H1 (cell line): ENCODE data around the gene TAOK2. TPM values are rescaled to one million over a fixed set of nuclear protein-coding genes. Genes with fewer than 3 reads are reported as not detected.

Experiments used
- CTCF ChIA-PET: fragments of 300-600 bp; sonication (Branson Sonifier 250); formaldehyde crosslinking; loops from one replicate; lab custom pipeline; 2021; ENCODE audit not compliant: partially characterized antibody; lab: Charles Lee
- POLR2A ChIA-PET: fragments of 300-600 bp; sonication (Branson Sonifier 250); formaldehyde crosslinking; loops from one replicate; lab custom pipeline; 2021; ENCODE audit warnings: inconsistent platforms; ENCODE audit not compliant: partially characterized antibody; lab: Charles Lee
- DNase-seq, 2 experiments: peaks; one replicate each; pipeline versions ENCODE4 v3.0.0 to v3.0.0-alpha.2; 2010 to 2022; ENCODE audit warnings: low spot score in 2 of 2, low read depth in 1 of 2, mixed read lengths in 1 of 2
- FAIRE-seq: peaks from 2 replicates; lab custom pipeline; 2011; peaks lifted over from hg19 to GRCh38; lab: Jason Lieb, UNC
- H2AFZ ChIP-seq: 2 replicates; pipeline ENCODE4 v1.8.1; 2012; ENCODE audit warnings: low read length, inconsistent platforms
- H2AK5ac ChIP-seq: 2 replicates; pipeline ENCODE4 v1.6.1; 2013; ENCODE audit warnings: low read depth, low read length
- H2BK120ac ChIP-seq: replicated peaks from 2 replicates; pipeline ENCODE3; 2013; ENCODE audit warnings: low read depth, low read length, inconsistent platforms
- H2BK12ac ChIP-seq: 2 replicates; pipeline ENCODE4 v1.6.1; 2013; ENCODE audit warnings: low read depth, low read length
- H2BK15ac ChIP-seq: 2 replicates; pipeline ENCODE4 v1.6.1; 2013; ENCODE audit warnings: low read length
- H2BK20ac ChIP-seq: 2 replicates; pipeline ENCODE4 v1.6.1; 2013; ENCODE audit warnings: low read length
- H2BK5ac ChIP-seq: 2 replicates; pipeline ENCODE4 v1.6.1; 2013; ENCODE audit warnings: low read depth, low read length
- H3K14ac ChIP-seq: 2 replicates; pipeline ENCODE4 v1.6.1; 2013; ENCODE audit warnings: inconsistent platforms; ENCODE audit not compliant: insufficient read length
- H3K18ac ChIP-seq: 2 replicates; pipeline ENCODE4 v1.6.1; 2013; ENCODE audit warnings: low read length; ENCODE audit errors: extremely low read depth
- H3K23ac ChIP-seq: 2 replicates; pipeline ENCODE4 v1.6.1; 2013; ENCODE audit warnings: inconsistent platforms; ENCODE audit not compliant: insufficient read length
- H3K23me2 ChIP-seq: 2 replicates; pipeline ENCODE4 v1.6.1; 2013; ENCODE audit warnings: low read depth, low read length
- H3K27ac ChIP-seq: 2 replicates; pipeline ENCODE4 v1.6.1; 2011; ENCODE audit warnings: low read depth, low read length, inconsistent platforms
- H3K27me3 ChIP-seq, 4 experiments: replicated peaks in 1 of 4; 1 replicate in 1 of 4; 2 replicates in 3 of 4; pipeline versions ENCODE4 v1.6.1 to v1.8.1; 2011 to 2013; ENCODE audit warnings: low read length in 3 of 4, mild to moderate bottlenecking in 3 of 4, inconsistent platforms in 2 of 4, mixed read lengths in 2 of 4, moderate library complexity in 1 of 4; ENCODE audit not compliant: control insufficient read depth in 3 of 4, insufficient read depth in 3 of 4; ENCODE audit errors: extremely low read depth in 1 of 4
- H3K36me3 ChIP-seq, 4 experiments: 2 replicates each; pipeline versions ENCODE4 v1.6.1 to v1.8.1; 2011 to 2013; ENCODE audit warnings: mild to moderate bottlenecking in 4 of 4, low read length in 3 of 4, moderate library complexity in 2 of 4, control low read depth in 1 of 4, inconsistent platforms in 1 of 4; ENCODE audit not compliant: insufficient read depth in 4 of 4, control insufficient read depth in 2 of 4
- H3K4ac ChIP-seq: replicated peaks from 2 replicates; pipeline ENCODE3; 2013; ENCODE audit warnings: low read length, low read depth, mixed read lengths, inconsistent platforms; ENCODE audit not compliant: insufficient read length
- H3K4me1 ChIP-seq, 4 experiments: replicated peaks in 1 of 4; 1 replicate in 1 of 4; 2 replicates in 3 of 4; pipeline versions ENCODE4 v1.6.1 to v1.8.1; 2011 to 2013; ENCODE audit warnings: low read length in 3 of 4, inconsistent platforms in 2 of 4, mixed read lengths in 1 of 4; ENCODE audit not compliant: insufficient read depth in 4 of 4, control insufficient read depth in 3 of 4
- H3K4me2 ChIP-seq, 2 experiments: 2 replicates each; pipeline versions ENCODE4 v1.6.1 to v1.8.1; 2011 to 2013; ENCODE audit warnings: low read depth in 2 of 2, low read length in 2 of 2, control low read depth in 1 of 2, inconsistent platforms in 1 of 2, mild to moderate bottlenecking in 1 of 2; ENCODE audit not compliant: insufficient read depth in 1 of 2
- H3K4me3 ChIP-seq, 4 experiments: fragments of 200-600, 300-600 bp in 1 of 4; sonication (generic), shearing (Covaris generic), sonication (Bioruptor Twin) in 1 of 4; 2 replicates each; pipeline versions ENCODE4 v1.5.1 to v1.8.1; 2011 to 2016; ENCODE audit warnings: low read length in 4 of 4, low read depth in 3 of 4, control low read depth in 2 of 4, inconsistent platforms in 2 of 4, mild to moderate bottlenecking in 2 of 4, mixed read lengths in 1 of 4, moderate library complexity in 1 of 4; ENCODE audit not compliant: insufficient read depth in 2 of 4; ENCODE audit errors: extremely low read depth in 1 of 4
- H3K56ac ChIP-seq: replicated peaks from 2 replicates; pipeline ENCODE3; 2013; ENCODE audit warnings: low read depth, mild to moderate bottlenecking, mixed read lengths, low read length, inconsistent platforms; ENCODE audit not compliant: insufficient read length
- H3K79me1 ChIP-seq: 2 replicates; pipeline ENCODE4 v1.6.1; 2013; ENCODE audit warnings: low read depth, low read length, control low read depth
- H3K79me2 ChIP-seq, 2 experiments: 2 replicates each; pipeline versions ENCODE4 v1.6.1 to v1.8.1; 2012 to 2013; ENCODE audit warnings: low read length in 2 of 2, mild to moderate bottlenecking in 2 of 2, inconsistent platforms in 1 of 2; ENCODE audit not compliant: insufficient read depth in 2 of 2, control insufficient read depth in 1 of 2
- H3K9ac ChIP-seq, 4 experiments: replicated peaks in 1 of 4; 1 replicate in 1 of 4; 2 replicates in 3 of 4; pipeline versions ENCODE4 v1.6.1 to v1.8.1; 2011 to 2013; ENCODE audit warnings: low read depth in 3 of 4, low read length in 3 of 4, control low read depth in 2 of 4, mild to moderate bottlenecking in 2 of 4, moderate library complexity in 2 of 4, inconsistent platforms in 1 of 4; ENCODE audit errors: extremely low read depth in 1 of 4
- H3K9me3 ChIP-seq, 2 experiments: 2 replicates each; pipeline versions ENCODE4 v1.6.1 to v1.8.1; 2012 to 2013; ENCODE audit warnings: mild to moderate bottlenecking in 2 of 2, moderate library complexity in 2 of 2, control low read depth in 1 of 2, inconsistent platforms in 1 of 2, low read depth in 1 of 2, low read length in 1 of 2, mixed read lengths in 1 of 2; ENCODE audit not compliant: insufficient read depth in 2 of 2
- H4K20me1 ChIP-seq, 2 experiments: replicated peaks in 1 of 2; 2 replicates each; pipeline versions ENCODE3 to v1.8.1; 2011 to 2013; ENCODE audit warnings: inconsistent platforms in 2 of 2, low read length in 2 of 2, mild to moderate bottlenecking in 1 of 2; ENCODE audit not compliant: insufficient read depth in 2 of 2, control insufficient read depth in 1 of 2
- H4K5ac ChIP-seq: 2 replicates; pipeline ENCODE4 v1.6.1; 2013; ENCODE audit warnings: low read length, low read depth, mixed read lengths, inconsistent platforms; ENCODE audit not compliant: insufficient read length
- H4K8ac ChIP-seq: 2 replicates; pipeline ENCODE4 v1.8.0; 2013; ENCODE audit warnings: mild to moderate bottlenecking, moderate library complexity, low read length, inconsistent platforms; ENCODE audit not compliant: insufficient read depth; ENCODE audit errors: extremely low read depth
- H4K91ac ChIP-seq: replicated peaks from 2 replicates; pipeline ENCODE3; 2013; ENCODE audit warnings: low read length, mixed read lengths, inconsistent platforms; ENCODE audit not compliant: insufficient read length
- BRCA1 ChIP-seq: IDR thresholded peaks from 2 replicates; pipeline ENCODE4 v1.6.1; 2012; ENCODE audit warnings: low read depth, low read length, improper control_type of control experiment
- CBX5 ChIP-seq: fragments of 300-800, 300-1000 bp; sonication (generic); IDR thresholded peaks from 2 replicates; pipeline ENCODE4 v1.7.1; 2016; ENCODE audit warnings: antibody characterized with exemption, low read length, low read depth
- CBX8 ChIP-seq: fragments of 300-800, 300-1000 bp; sonication (generic); IDR thresholded peaks from 2 replicates; pipeline ENCODE4 v1.7.1; 2016; ENCODE audit warnings: low read depth, low read length, borderline replicate concordance
- CTCF ChIP-seq, 3 experiments: IDR thresholded peaks; 1 replicate in 2 of 3; 2 replicates in 1 of 3; pipeline versions ENCODE4 v1.5.1 to v1.6.1; 2011; ENCODE audit warnings: low read length in 3 of 3, mild to moderate bottlenecking in 3 of 3, inconsistent platforms in 2 of 3, low read depth in 1 of 3, moderate library complexity in 1 of 3; ENCODE audit not compliant: insufficient read depth in 1 of 3; ENCODE audit errors: control extremely low read depth in 1 of 3
- HDAC2 ChIP-seq, 2 experiments: fragments of 300-600 bp in 1 of 2; sonication (generic) in 1 of 2; IDR thresholded peaks; 2 replicates each; pipeline ENCODE4 v1.6.1; 2011 to 2012; ENCODE audit warnings: low read depth in 2 of 2, low read length in 2 of 2, mild to moderate bottlenecking in 2 of 2, moderate library complexity in 2 of 2, borderline replicate concordance in 1 of 2, inconsistent platforms in 1 of 2
- POLR2AphosphoS5 ChIP-seq: IDR thresholded peaks from 2 replicates; pipeline ENCODE4 v1.6.1; 2011; ENCODE audit warnings: low read depth, low read length
- POU5F1 ChIP-seq: IDR thresholded peaks from 2 replicates; pipeline ENCODE4 v1.6.1; 2011; ENCODE audit warnings: low read depth, mild to moderate bottlenecking, low read length, moderate library complexity
- WGBS, 2 experiments: shearing (Covaris generic) in 1 of 2; methylation state at CpG; one replicate each; pipeline versions ENCODE4 v1.1.6 to v1.1.7; 2013 to 2015; ENCODE audit warnings: low lambda C conversion rate in 2 of 2, mixed read lengths in 2 of 2, inconsistent platforms in 1 of 2, low coverage in 1 of 2, missing lambda C conversion rate in 1 of 2; ENCODE audit not compliant: insufficient replicate concordance in 2 of 2, insufficient coverage in 1 of 2, insufficient read length in 1 of 2; ENCODE audit errors: extremely low coverage in 1 of 2, missing lambda C conversion rate in 1 of 2; 5-methylcytosine and 5-hydroxymethylcytosine counted together
- polyA plus RNA-seq, 7 experiments: library from polyadenylated mRNA; depleted of rRNA in 3 of 7; stranded (reverse) in 5 of 7; unstranded in 2 of 7; fragments of >200 nt in 5 of 7; fragments of 200-250 nt in 2 of 7; gene quantifications; 1 replicate in 5 of 7; 2 replicates in 1 of 7; 4 replicates in 1 of 7; pipeline versions ENCODE4 v1.2.1 to v1.2.3, GENCODE V29; 2011 to 2013; ENCODE audit warnings: missing spikeins in 2 of 7, mixed read lengths in 2 of 7
- total RNA-seq: library from RNA; stranded (reverse); fragmentation: NEBNext Ultra II Directional; extraction: Animal tissue kit (Norgen Biotek cat#: 25700); gene quantifications from 2 replicates; pipeline ENCODE4 v1.2.1, GENCODE V29; 2021

Gene TAOK2
- total and polyA plus RNA-seq, 2 of the 8 experiments (the other 6 are each of a cell fraction or from before 2014, with no cell fraction given): 13.5 to 32.6 TPM

- no peak for DNase-seq
- Histone ChIP-seq H3K4me3 (peak overlapping the region in 1 of 4 experiments; percentile 90; a peak in 4 of 8 replicates), H3K9me3 (peaks cover 11% of the 10 kb centered on the region in 2 experiments), H2BK20ac (no peak overlapping the region), H2BK5ac (0 out of 2 replicates have a peak overlapping the region, but pooled peaks have one; percentile 52), H4K8ac (no peak overlapping the region), H3K56ac (no peak overlapping the region), H3K4me1 (peaks cover 4 to 20% (median 7%) of the 10 kb centered on the region in 4 experiments), H3K79me1 (peaks cover 25% of the 10 kb centered on the region), H3K14ac (no peak overlapping the region), H3K27me3 (peaks cover 2 to 10% (median 9%) of the 10 kb centered on the region in 4 experiments), H4K5ac (no peak overlapping the region), H3K27ac (no peak overlapping the region), H2AFZ (no peak overlapping the region), H4K20me1 (peaks cover 4 to 18% of the 10 kb centered on the region in 2 experiments), H3K9ac (peak overlapping the region in 1 of 4 experiments; percentile 47; a peak in 1 of 7 replicates), H2BK15ac (no peak overlapping the region; the same call in 1 of the 2 replicates), H3K18ac (no peak overlapping the region), H3K79me2 (peaks cover 9 to 34% of the 10 kb centered on the region in 2 experiments), H3K4me2 (peak overlapping the region; percentile 72 to 85), H4K91ac (no peak overlapping the region), H3K23me2 (peaks cover 7% of the 10 kb centered on the region; the same call in 1 of the 2 replicates), H2BK12ac (no peak overlapping the region), H3K4ac (no peak overlapping the region), H2BK120ac (no peak overlapping the region), H2AK5ac (no peak overlapping the region), H3K23ac (no peak overlapping the region), H3K36me3 (peaks cover 10 to 41% (median 30%) of the 10 kb centered on the region in 4 experiments)
- TF ChIP-seq CTCF (IDR thresholded peaks at IDR 0.05; ENCODE audit: control extremely low read depth in 1 of 3, insufficient read depth in 1 of 3, low read depth in 1 of 3, low read length in 3 of 3) (no peak), POU5F1 (no peak), POLR2AphosphoS5 (no peak), CBX8 (no peak), BRCA1 (no peak), HDAC2 (IDR thresholded peaks at IDR 0.05; ENCODE audit: borderline replicate concordance in 1 of 2, low read depth in 2 of 2, low read length in 2 of 2) (no peak), CBX5 (no peak)
- WGBS, 2 experiments: 52% methylated on average over 6 of the region's 6 CpGs; no CpG with 5 or more reads in 1 of the 2 experiments
- FAIRE-seq: no peak
- ChIA-PET CTCF (interaction anchor here (0.6 to 4.4 kb wide), 13 partner anchors 9 to 157 kb away, joined by 3 to 19 read pairs (median 4); no protein-coding TSS in a partner anchor), POLR2A (interaction anchor here (0.8 to 1.9 kb wide), 8 partner anchors 9 to 76 kb away, joined by 3 to 11 read pairs (median 4); partner anchors contain the start of genes ASPHD1, KCTD13 and TLCD3B)
Observed at GRCh38 chr16:29975811-29976511, 2.3 kb downstream of the TAOK2 start.
